Colonic mucosa (tissue), 4 donors: ENCODE data around the gene CALML3. TPM values are rescaled to one million over a fixed set of nuclear protein-coding genes. Genes with fewer than 3 reads are reported as not detected.

Experiments used
- DNase-seq: peaks from one replicate; pipeline ENCODE4 v3.0.0-alpha.2; 2020
- H3K27ac ChIP-seq: fragments of 200-600 bp; one replicate; pipeline ENCODE4 v1.8.0; 2021
- H3K27me3 ChIP-seq: fragments of 200-600 bp; one replicate; pipeline ENCODE4 v1.8.0; 2021
- H3K36me3 ChIP-seq: fragments of 200-600 bp; one replicate; pipeline ENCODE4 v1.8.0; 2021
- H3K4me1 ChIP-seq: fragments of 200-600 bp; one replicate; pipeline ENCODE4 v1.8.0; 2021; ENCODE audit warnings: mild to moderate bottlenecking
- H3K4me3 ChIP-seq: fragments of 200-600 bp; one replicate; pipeline ENCODE4 v1.8.0; 2021
- H3K9ac ChIP-seq, 2 donors: one replicate each; pipeline ENCODE4 v1.7.0; 2013; ENCODE audit warnings: control low read depth in 2 of 2, low read depth in 2 of 2, low read length in 2 of 2
- H3K9me3 ChIP-seq: fragments of 200-600 bp; one replicate; pipeline ENCODE4 v1.8.0; 2021
- intact Hi-C: fragments of 100-400 bp; cut with DNase I; formaldehyde crosslinking; loops from one replicate; pipeline ENCODE4 v1.14.1; 2022
- total RNA-seq, 2 donors: library from RNA; stranded (reverse); fragmentation: NEBNext Ultra II Directional in 1 of 2; extraction: Animal tissue kit (Norgen Biotek cat#: 25700) in 1 of 2; gene quantifications; one replicate each; pipeline ENCODE4 v1.2.1, GENCODE V29; 2021
- TF ChIP-seq, protein P1 (sequence below): fragments of 200-600 bp; IDR thresholded peaks from one replicate; pipeline ENCODE4 v1.8.0; 2022; ENCODE audit warnings: antibody characterized with exemption, mild to moderate bottlenecking
- donor health status: healthy.
- donor health status: DM: no; HTN: no; CAD: no.
- donor health status: DM: no; HTN: no; CAD: no.

Gene CALML3
- total RNA-seq, 2 donors from 2014 or later = 0.11 to 0.40 TPM

DNA sequence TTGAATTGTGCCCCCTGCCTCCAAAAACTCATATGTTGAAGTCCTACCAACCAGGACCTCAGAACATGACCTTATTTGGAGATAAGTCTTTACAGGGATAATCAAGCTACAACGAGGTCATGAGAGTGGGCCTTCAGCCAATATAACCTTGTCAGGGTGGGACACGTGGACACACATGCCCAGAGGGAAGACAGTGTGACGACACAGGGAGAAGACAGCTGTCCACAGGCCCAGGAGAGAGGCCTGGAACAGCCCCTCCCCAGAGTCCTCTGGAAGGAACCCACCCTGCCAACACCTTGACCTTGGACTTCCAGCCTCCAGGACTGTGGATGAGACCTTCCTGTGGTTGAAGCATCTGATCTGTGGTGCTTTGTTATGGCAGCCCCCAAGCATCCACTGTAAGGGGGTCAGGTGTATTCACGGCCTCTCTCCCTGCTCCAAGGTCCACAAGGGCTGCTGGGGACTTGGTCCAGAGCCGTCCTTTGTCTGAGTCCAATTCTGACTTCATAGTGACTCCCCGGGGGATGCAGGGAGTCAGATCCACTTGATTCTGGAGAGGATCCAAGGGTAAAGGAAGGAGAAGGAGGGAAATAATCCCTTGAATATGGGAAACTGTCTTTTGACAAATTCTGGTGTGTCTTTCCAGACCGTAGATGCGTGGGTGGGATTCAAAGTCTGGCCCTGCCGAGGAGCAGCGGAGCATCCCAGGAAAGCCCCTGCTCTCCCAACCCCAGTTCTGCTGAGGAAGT is 7.0 kb downstream of the CALML3 start:
- intact Hi-C loops = no loop called here
- Histone ChIP-seq H3K36me3 (no peaks in the 10 kb centered on the region), H3K27ac (no peak overlapping the region), H3K9ac (no peak overlapping the region), H3K4me3 (no peak overlapping the region), H3K27me3 (no peaks in the 10 kb centered on the region), H3K4me1 (no peaks in the 10 kb centered on the region), H3K9me3 (no peaks in the 10 kb centered on the region)
- TF ChIP-seq, protein P1, sequence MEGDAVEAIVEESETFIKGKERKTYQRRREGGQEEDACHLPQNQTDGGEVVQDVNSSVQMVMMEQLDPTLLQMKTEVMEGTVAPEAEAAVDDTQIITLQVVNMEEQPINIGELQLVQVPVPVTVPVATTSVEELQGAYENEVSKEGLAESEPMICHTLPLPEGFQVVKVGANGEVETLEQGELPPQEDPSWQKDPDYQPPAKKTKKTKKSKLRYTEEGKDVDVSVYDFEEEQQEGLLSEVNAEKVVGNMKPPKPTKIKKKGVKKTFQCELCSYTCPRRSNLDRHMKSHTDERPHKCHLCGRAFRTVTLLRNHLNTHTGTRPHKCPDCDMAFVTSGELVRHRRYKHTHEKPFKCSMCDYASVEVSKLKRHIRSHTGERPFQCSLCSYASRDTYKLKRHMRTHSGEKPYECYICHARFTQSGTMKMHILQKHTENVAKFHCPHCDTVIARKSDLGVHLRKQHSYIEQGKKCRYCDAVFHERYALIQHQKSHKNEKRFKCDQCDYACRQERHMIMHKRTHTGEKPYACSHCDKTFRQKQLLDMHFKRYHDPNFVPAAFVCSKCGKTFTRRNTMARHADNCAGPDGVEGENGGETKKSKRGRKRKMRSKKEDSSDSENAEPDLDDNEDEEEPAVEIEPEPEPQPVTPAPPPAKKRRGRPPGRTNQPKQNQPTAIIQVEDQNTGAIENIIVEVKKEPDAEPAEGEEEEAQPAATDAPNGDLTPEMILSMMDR = no peak
- DNase-seq = no peak

DNA sequence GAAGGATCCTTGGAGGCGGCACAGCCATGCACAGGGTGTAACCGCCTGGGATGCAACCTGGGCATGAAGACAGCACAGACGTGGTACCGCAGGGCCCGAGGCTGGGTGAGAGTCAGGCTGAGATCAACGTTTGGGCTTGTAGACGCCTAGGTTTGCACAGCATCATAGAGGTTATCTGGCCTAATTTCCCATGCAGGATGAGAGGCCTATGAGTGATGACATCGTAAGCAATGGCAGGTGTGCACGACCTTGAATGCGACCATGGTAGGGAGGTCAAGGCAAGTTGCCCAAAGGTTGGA is 7.5 kb downstream of the CALML3 start:
- Histone ChIP-seq H3K9me3 (no peaks in the 10 kb centered on the region), H3K9ac (no peak overlapping the region), H3K27me3 (no peaks in the 10 kb centered on the region), H3K4me3 (no peak overlapping the region), H3K4me1 (no peaks in the 10 kb centered on the region), H3K36me3 (no peaks in the 10 kb centered on the region), H3K27ac (no peak overlapping the region)
- intact Hi-C loops = no loop called here
- TF ChIP-seq, protein P1 = no peak
- DNase-seq = no peak

GRCh38 chr10:5532618-5533097 is 7.9 kb downstream of the CALML3 start:
- Histone ChIP-seq H3K4me3 (no peak overlapping the region), H3K36me3 (no peaks in the 10 kb centered on the region), H3K9ac (no peak overlapping the region), H3K27ac (no peak overlapping the region), H3K9me3 (no peaks in the 10 kb centered on the region), H3K27me3 (no peaks in the 10 kb centered on the region), H3K4me1 (no peaks in the 10 kb centered on the region)
- DNase-seq = no peak
- intact Hi-C loops = no loop called here
- TF ChIP-seq, protein P1 = no peak

DNA sequence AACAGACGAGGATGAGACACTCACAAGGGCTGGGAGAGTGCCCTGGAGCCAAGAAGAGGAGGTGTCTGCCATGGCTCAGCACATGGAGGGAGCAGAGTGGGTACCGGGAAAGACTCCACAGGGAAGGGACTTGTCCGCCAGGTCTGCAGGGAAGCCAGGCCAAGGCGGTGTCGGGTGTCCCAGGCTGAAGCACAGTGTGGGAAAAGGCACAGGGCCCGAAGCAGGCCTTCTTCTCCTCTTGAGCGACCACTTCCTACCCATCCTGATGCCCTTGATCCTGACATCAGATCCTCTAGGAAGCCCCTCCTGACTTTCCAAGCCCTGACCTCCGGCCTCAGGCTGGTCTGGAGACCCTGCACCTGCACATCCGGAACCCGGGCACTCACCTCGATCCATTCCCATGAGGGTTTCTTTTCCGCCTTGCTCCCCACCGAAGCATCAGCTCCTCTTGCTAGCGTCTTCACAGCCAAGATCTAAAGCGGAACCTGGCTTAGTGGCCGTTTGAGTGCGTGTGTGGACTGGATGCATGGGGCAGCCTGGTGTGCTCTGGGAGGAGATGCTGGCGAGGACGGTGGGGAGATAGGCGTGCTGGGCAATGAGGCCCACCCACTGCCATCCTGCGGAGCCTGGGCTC is 8.5 kb downstream of the CALML3 start:
- TF ChIP-seq, protein P1 = no peak
- no peak for DNase-seq
- Histone ChIP-seq H3K27me3 (no peaks in the 10 kb centered on the region), H3K36me3 (no peaks in the 10 kb centered on the region), H3K4me1 (no peaks in the 10 kb centered on the region), H3K27ac (no peak overlapping the region), H3K9ac (no peak overlapping the region), H3K9me3 (no peaks in the 10 kb centered on the region), H3K4me3 (no peak overlapping the region)
- intact Hi-C loops = no loop called here

- DNase-seq = no peak
- Histone ChIP-seq H3K27ac (no peak overlapping the region), H3K27me3 (no peaks in the 10 kb centered on the region), H3K9ac (no peak overlapping the region), H3K4me3 (no peak overlapping the region), H3K9me3 (no peaks in the 10 kb centered on the region), H3K36me3 (no peaks in the 10 kb centered on the region), H3K4me1 (no peaks in the 10 kb centered on the region)
- intact Hi-C loops = no loop called here
- TF ChIP-seq, protein P1 = no peak
These were observed 9.5 kb downstream of the CALML3 start for GRCh38 chr10:5534051-5534821.
